CD14-positive monocyte (primary cell): ENCODE measurements around the gene MYOCD. TPM values are rescaled to one million over a fixed set of nuclear protein-coding genes. Genes with fewer than 3 reads are reported as not detected.

Experiments used
- DNase-seq, 3 donors: peaks; one replicate each; pipeline ENCODE4 v3.0.0-alpha.2; 2011 to 2022
- H2AFZ ChIP-seq: 2 replicates; pipeline ENCODE4 v1.6.0; 2012; ENCODE audit warnings: mild to moderate bottlenecking, low read depth, low read length, inconsistent platforms; ENCODE audit not compliant: insufficient read depth, poor library complexity, severe bottlenecking
- H3K27ac ChIP-seq, 2 donors: 1 replicate in 1 of 2; 2 replicates in 1 of 2; pipeline ENCODE4 v1.5.1; 2012 to 2013; ENCODE audit warnings: low read length in 2 of 2, control low read depth in 1 of 2, inconsistent platforms in 1 of 2, low read depth in 1 of 2, mild to moderate bottlenecking in 1 of 2
- H3K27me3 ChIP-seq, 2 donors: one replicate each; pipeline versions ENCODE4 v1.6.0 to v1.6.1; 2011 to 2013; ENCODE audit warnings: low read length in 2 of 2; ENCODE audit not compliant: control insufficient read depth in 2 of 2, insufficient read depth in 2 of 2
- H3K36me3 ChIP-seq, 2 donors: replicated peaks in 1 of 2; 1 replicate in 1 of 2; 2 replicates in 1 of 2; pipeline versions ENCODE4 v1.5.1 to v1.6.1; 2012 to 2013; ENCODE audit warnings: low read length in 2 of 2, control low read depth in 1 of 2, inconsistent platforms in 1 of 2, mild to moderate bottlenecking in 1 of 2; ENCODE audit not compliant: insufficient read depth in 2 of 2, control insufficient read depth in 1 of 2
- H3K4me1 ChIP-seq, 2 donors: 1 replicate in 1 of 2; 2 replicates in 1 of 2; pipeline versions ENCODE4 v1.5.1 to v1.6.1; 2012 to 2013; ENCODE audit warnings: low read length in 2 of 2, control low read depth in 1 of 2, inconsistent platforms in 1 of 2, mild to moderate bottlenecking in 1 of 2, moderate library complexity in 1 of 2; ENCODE audit not compliant: insufficient read depth in 2 of 2, control insufficient read depth in 1 of 2
- H3K4me2 ChIP-seq: replicated peaks from 2 replicates; pipeline ENCODE3; 2012; ENCODE audit warnings: low read length, moderate library complexity, mild to moderate bottlenecking; ENCODE audit not compliant: poor library complexity, severe bottlenecking; ENCODE audit errors: extremely low read depth
- H3K4me3 ChIP-seq, 3 experiments: fragments of 200-600 bp in 1 of 3; sonication (generic) in 1 of 3; replicated peaks in 1 of 3; 1 replicate in 2 of 3; 2 replicates in 1 of 3; pipeline ENCODE4 v1.5.1; 2011 to 2013; ENCODE audit warnings: low read length in 3 of 3, mild to moderate bottlenecking in 3 of 3, control low read depth in 2 of 3, low read depth in 2 of 3, inconsistent platforms in 1 of 3, moderate library complexity in 1 of 3
- H3K79me2 ChIP-seq: 2 replicates; pipeline ENCODE4 v1.6.0; 2012; ENCODE audit warnings: mild to moderate bottlenecking, control low read depth, inconsistent platforms, low read length, moderate library complexity; ENCODE audit not compliant: insufficient read depth
- H3K9ac ChIP-seq: 2 replicates; pipeline ENCODE4 v1.6.0; 2017; ENCODE audit warnings: low read length, mild to moderate bottlenecking; ENCODE audit not compliant: insufficient read depth, poor library complexity, severe bottlenecking
- H3K9me3 ChIP-seq, 2 donors: replicated peaks in 1 of 2; 1 replicate in 1 of 2; 2 replicates in 1 of 2; pipeline versions ENCODE4 v1.5.1 to v1.6.1; 2012 to 2013; ENCODE audit warnings: low read length in 2 of 2, control low read depth in 1 of 2; ENCODE audit not compliant: control insufficient read depth in 1 of 2, insufficient read depth in 1 of 2
- H4K20me1 ChIP-seq: 2 replicates; pipeline ENCODE4 v1.6.0; 2012; ENCODE audit warnings: mild to moderate bottlenecking, low read length, control low read depth, moderate library complexity; ENCODE audit not compliant: insufficient read depth
- H3K27ac Mint-ChIP-seq, 7 donors: one replicate each; pipeline ENCODE4 v1.8.0; 2020; ENCODE audit warnings: mild to moderate bottlenecking in 7 of 7, mixed read lengths in 7 of 7, moderate library complexity in 6 of 7, inconsistent platforms in 2 of 7
- H3K27me3 Mint-ChIP-seq, 3 donors: one replicate each; pipeline ENCODE4 v1.8.0; 2021 to 2022; ENCODE audit warnings: low read depth in 3 of 3, mild to moderate bottlenecking in 3 of 3, mixed read lengths in 3 of 3, moderate library complexity in 3 of 3, inconsistent platforms in 1 of 3
- H3K36me3 Mint-ChIP-seq, 2 donors: one replicate each; pipeline ENCODE4 v1.8.0; 2020; ENCODE audit warnings: mixed read lengths in 2 of 2, inconsistent platforms in 1 of 2, mild to moderate bottlenecking in 1 of 2
- H3K4me1 Mint-ChIP-seq: one replicate; pipeline ENCODE4 v1.8.0; 2020; ENCODE audit warnings: mild to moderate bottlenecking, mixed read lengths
- H3K4me3 Mint-ChIP-seq, 2 donors: one replicate each; pipeline ENCODE4 v1.8.0; 2020; ENCODE audit warnings: mild to moderate bottlenecking in 2 of 2, mixed read lengths in 2 of 2, moderate library complexity in 1 of 2
- H3K9me3 Mint-ChIP-seq, 7 donors: one replicate each; pipeline ENCODE4 v1.8.0; 2020 to 2022; ENCODE audit warnings: mixed read lengths in 7 of 7, mild to moderate bottlenecking in 6 of 7, moderate library complexity in 6 of 7, inconsistent platforms in 2 of 7
- CTCF ChIP-seq: fragments of 200-600 bp; IDR thresholded peaks from one replicate; pipeline ENCODE4 v1.8.0; 2022; ENCODE audit warnings: antibody characterized with exemption, mild to moderate bottlenecking
- WGBS: methylation state at CpG from one replicate; pipeline ENCODE4 v1.1.5; 2013; ENCODE audit warnings: missing lambda C conversion rate; ENCODE audit not compliant: insufficient coverage; 5-methylcytosine and 5-hydroxymethylcytosine counted together
- intact Hi-C, 2 donors: fragments of 100-400 bp; cut with micrococcal nuclease; formaldehyde crosslinking; loops; one replicate each; pipeline versions ENCODE4 v1.15.0 to v1.15.1; 2023
- polyA plus RNA-seq, 3 donors: library from polyadenylated mRNA; depleted of rRNA in 1 of 3; unstranded in 2 of 3; stranded (reverse) in 1 of 3; fragments of 300-500 nt in 2 of 3; fragments of >200 nt in 1 of 3; fragmentation: Illumina TruSeq in 2 of 3; gene quantifications; 1 replicate in 2 of 3; 2 replicates in 1 of 3; pipeline ENCODE4 v1.2.3, GENCODE V29; 2012 to 2021

The MYOCD gene
- polyA plus RNA-seq, 3 donors: not detected

- Histone ChIP-seq H3K4me1 (no peaks in the 10 kb centered on the region), H3K9me3 (no peaks in the 10 kb centered on the region), H3K27ac (no peak overlapping the region), H3K36me3 (no peaks in the 10 kb centered on the region), H3K4me2 (no peak overlapping the region), H3K79me2 (no peaks in the 10 kb centered on the region), H3K4me3 (no peak overlapping the region), H4K20me1 (no peaks in the 10 kb centered on the region), H3K27me3 (no peaks in the 10 kb centered on the region), H2AFZ (no peak overlapping the region), H3K9ac (no peak overlapping the region)
- no peak for DNase-seq
- intact Hi-C loops: no loop called here
- 96% methylated on average over 6 of the region's 7 CpGs for WGBS
- H3K36me3 Mint-ChIP-seq: no peaks in the 10 kb centered on the region
- peaks cover 1 to 2% (median 2%) of the 10 kb centered on the region in 3 donors for H3K27me3 Mint-ChIP-seq
- no peak for TF ChIP-seq CTCF
- H3K4me1 Mint-ChIP-seq: no peaks in the 10 kb centered on the region
- no peak overlapping the region for H3K4me3 Mint-ChIP-seq
- no peak overlapping the region for H3K27ac Mint-ChIP-seq
- H3K9me3 Mint-ChIP-seq: peaks cover 0 to 2% (median 0%) of the 10 kb centered on the region in 7 donors
These were observed 79.8 kb downstream of the MYOCD start for GRCh38 chr17:12745486-12745885.

- Histone ChIP-seq H3K9ac (no peak overlapping the region), H3K27me3 (no peaks in the 10 kb centered on the region), H3K36me3 (no peaks in the 10 kb centered on the region), H3K9me3 (no peaks in the 10 kb centered on the region), H3K4me2 (no peak overlapping the region), H2AFZ (no peak overlapping the region), H3K4me3 (no peak overlapping the region), H3K27ac (no peak overlapping the region), H3K4me1 (no peaks in the 10 kb centered on the region), H4K20me1 (no peaks in the 10 kb centered on the region), H3K79me2 (no peaks in the 10 kb centered on the region)
- TF ChIP-seq CTCF: no peak
- H3K36me3 Mint-ChIP-seq: no peaks in the 10 kb centered on the region
- no peak overlapping the region for H3K4me3 Mint-ChIP-seq
- peaks cover 1 to 5% (median 2%) of the 10 kb centered on the region in 3 donors for H3K27me3 Mint-ChIP-seq
- peaks cover 0 to 5% (median 3%) of the 10 kb centered on the region in 7 donors for H3K9me3 Mint-ChIP-seq
- no peak for DNase-seq
- no peak overlapping the region for H3K27ac Mint-ChIP-seq
- intact Hi-C loops: no loop called here
- no peaks in the 10 kb centered on the region for H3K4me1 Mint-ChIP-seq
These were observed 91.1 kb downstream of the MYOCD start for GRCh38 chr17:12756786-12757185.
